Stimulated activated CD4-positive, alpha-beta T cell treated with anti-CD3 and anti-CD28 coated beads, Interleukin-12 subunit alpha, Interleukin-12 subunit beta, amount 100 ng/mL, for 24 hours (primary cell): ENCODE results near the gene SLC26A2.
A peak's percentile ranks its signal among the peaks of the same experiment; 100 is the strongest.

Experiments
- DNase-seq, 2 experiments: peaks; one replicate each; pipeline ENCODE4 v3.0.0-alpha.2; 2020; ENCODE audit warnings: low read depth in 2 of 2

The SLC26A2 gene

GRCh38 chr5:149960272-149961185 lies at the start of gene SLC26A2:
SLC26A2 (plus strand) TSS chr5:149960758; CDS start chr5:149977653, 16,895 bp downstream.
- peak; percentile 87 to 91 for DNase-seq

GRCh38 chr5:149911031-149911430 lies 49.5 kb upstream of the SLC26A2 start:
- no peak for DNase-seq

GRCh38 chr5:149912226-149912871 lies 48.2 kb upstream of the SLC26A2 start:
- DNase-seq, result no peak

GRCh38 chr5:149913436-149914419 lies 46.8 kb upstream of the SLC26A2 start:
- DNase-seq, result no peak

GRCh38 chr5:149915392-149916260 lies 44.9 kb upstream of the SLC26A2 start:
- DNase-seq, result no peak

GRCh38 chr5:149916334-149917072 lies 44.1 kb upstream of the SLC26A2 start:
- no peak for DNase-seq

GRCh38 chr5:149917073-149917676 lies 43.4 kb upstream of the SLC26A2 start:
- DNase-seq, result no peak

- DNase-seq, result no peak
Measured at GRCh38 chr5:149921597-149921996, 39.0 kb upstream of the SLC26A2 start.

GRCh38 chr5:149922950-149923349 lies 37.6 kb upstream of the SLC26A2 start:
- no peak for DNase-seq

- no peak for DNase-seq
Measured at GRCh38 chr5:149924486-149924885, 36.1 kb upstream of the SLC26A2 start.

- DNase-seq, result no peak
Measured at GRCh38 chr5:149930043-149930748, 30.4 kb upstream of the SLC26A2 start.

- DNase-seq, result no peak
Measured at GRCh38 chr5:149930749-149931574, 29.6 kb upstream of the SLC26A2 start.

GRCh38 chr5:149931992-149932436 lies 28.5 kb upstream of the SLC26A2 start:
- no peak for DNase-seq

- no peak for DNase-seq
Measured at GRCh38 chr5:149932445-149933350, 27.9 kb upstream of the SLC26A2 start.

GRCh38 chr5:149935431-149935901 lies 25.1 kb upstream of the SLC26A2 start:
- no peak for DNase-seq

- no peak for DNase-seq
Measured at GRCh38 chr5:149936044-149936699, 24.4 kb upstream of the SLC26A2 start.
